Measurements from ENCODE around the gene MPIG6B. TPM values are rescaled to one million over a fixed set of nuclear protein-coding genes. Genes with fewer than 3 reads are reported as not detected.
A peak's percentile ranks its signal among the peaks of the same experiment; 100 is the strongest.

MPIG6B gene
- polyA plus RNA-seq, 3 donors = 0.09 to 0.75 (median 0.68) TPM

DNA sequence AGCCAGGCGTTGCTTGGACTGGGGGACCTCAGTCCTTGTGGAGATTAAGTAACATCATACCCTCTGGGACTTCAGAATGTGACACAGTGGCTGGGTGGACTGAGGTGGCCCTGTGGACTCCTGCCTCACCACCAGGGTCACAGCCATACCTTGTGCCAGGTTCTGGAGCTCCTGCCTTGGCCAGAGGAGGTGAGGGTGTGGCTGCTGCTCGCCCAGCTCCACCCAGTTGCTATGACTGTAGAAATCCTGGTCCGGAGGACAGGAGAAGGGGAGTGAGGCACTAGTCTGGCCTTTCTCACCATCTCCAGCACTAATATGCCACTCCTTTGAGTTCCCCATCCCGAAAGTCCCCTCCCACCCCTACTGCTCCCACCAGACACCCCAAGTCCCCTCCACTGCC, 52.0 kb downstream of the MPIG6B start:
- H3K4me1 Mint-ChIP-seq = peaks cover 15% of the 10 kb centered on the region

DNA sequence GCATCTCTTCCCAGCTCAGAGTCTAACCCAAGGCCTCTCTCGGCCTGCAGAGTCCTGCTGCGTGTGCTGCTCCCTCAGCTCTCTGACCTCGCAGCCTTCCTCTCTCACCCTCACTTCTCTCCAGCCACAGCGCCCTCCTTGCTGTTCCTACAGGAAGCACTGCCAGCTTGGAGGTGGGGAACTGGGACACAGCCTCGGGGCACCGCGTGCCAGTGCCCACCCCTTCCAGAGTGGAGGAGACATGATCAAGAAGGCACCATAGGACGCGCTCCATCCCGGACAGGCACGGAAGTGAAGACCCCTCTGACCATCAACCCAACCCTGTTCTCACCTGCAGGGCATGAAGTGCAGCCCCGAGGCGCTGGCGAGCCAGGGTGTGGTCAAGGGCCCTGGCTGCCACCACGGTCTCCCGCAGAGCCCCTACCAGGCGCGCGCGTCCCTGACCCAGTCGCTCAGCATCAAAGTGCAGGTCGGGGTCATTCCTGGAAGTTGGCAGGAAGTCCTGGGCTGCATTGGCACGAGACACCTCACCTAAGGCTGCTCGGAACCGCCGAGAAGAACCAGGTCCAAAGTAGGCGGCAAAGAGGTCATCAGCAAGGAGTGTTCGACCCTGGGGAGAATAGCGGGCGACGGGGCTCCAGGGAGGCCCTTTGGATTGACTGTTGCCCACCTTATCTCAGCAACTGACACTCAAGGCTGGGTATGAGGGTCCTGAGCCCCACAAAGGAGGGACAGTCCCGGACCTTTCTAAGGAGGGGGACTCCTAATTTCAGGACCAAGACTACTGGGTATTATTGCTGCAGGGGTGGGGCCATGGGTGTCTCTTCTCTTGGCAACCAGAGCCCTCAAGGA, 52.7 kb downstream of the MPIG6B start:
- WGBS (ENCODE audit: insufficient coverage) = 95% methylated on average over 29 of the region's 32 CpGs
- peaks cover 15% of the 10 kb centered on the region for H3K4me1 Mint-ChIP-seq
- Histone ChIP-seq H4K20me1 (ENCODE audit: insufficient read depth, low read length) (no peaks in the 10 kb centered on the region), H3K27me3 (ENCODE audit: control insufficient read depth in 2 of 2, insufficient read depth in 2 of 2, low read length in 2 of 2) (no peaks in the 10 kb centered on the region), H3K4me3 (replicated peaks in 1 of 3; ENCODE audit: low read depth in 2 of 3, low read length in 3 of 3) (no peak overlapping the region), H3K36me3 (replicated peaks in 1 of 2; ENCODE audit: control insufficient read depth in 1 of 2, insufficient read depth in 2 of 2, low read length in 2 of 2) (peaks cover 30 to 31% of the 10 kb centered on the region in 2 donors), H3K9ac (ENCODE audit: insufficient read depth, low read length, poor library complexity, severe bottlenecking) (no peak overlapping the region), H3K79me2 (ENCODE audit: insufficient read depth, low read length) (no peaks in the 10 kb centered on the region), H3K4me1 (ENCODE audit: control insufficient read depth in 1 of 2, insufficient read depth in 2 of 2, low read length in 2 of 2) (peaks cover 13 to 15% of the 10 kb centered on the region in 2 donors), H3K9me3 (replicated peaks in 1 of 2; ENCODE audit: control insufficient read depth in 1 of 2, insufficient read depth in 1 of 2, low read length in 2 of 2) (no peaks in the 10 kb centered on the region), H2AFZ (ENCODE audit: insufficient read depth, low read depth, low read length, poor library complexity, severe bottlenecking) (no peak overlapping the region), H3K27ac (ENCODE audit: low read depth in 1 of 2, low read length in 2 of 2) (no peak overlapping the region), H3K4me2 (replicated peaks; ENCODE audit: extremely low read depth, low read length, poor library complexity, severe bottlenecking) (no peak overlapping the region)
- H3K27ac Mint-ChIP-seq = peak overlapping the region in 4 of 7 donors; percentile 6 to 77 (median 50)
- no peak for DNase-seq
- no peak overlapping the region for H3K4me3 Mint-ChIP-seq
- no peaks in the 10 kb centered on the region for H3K9me3 Mint-ChIP-seq
- intact Hi-C loops (cut with micrococcal nuclease) = no loop called here
- TF ChIP-seq, protein P1, sequence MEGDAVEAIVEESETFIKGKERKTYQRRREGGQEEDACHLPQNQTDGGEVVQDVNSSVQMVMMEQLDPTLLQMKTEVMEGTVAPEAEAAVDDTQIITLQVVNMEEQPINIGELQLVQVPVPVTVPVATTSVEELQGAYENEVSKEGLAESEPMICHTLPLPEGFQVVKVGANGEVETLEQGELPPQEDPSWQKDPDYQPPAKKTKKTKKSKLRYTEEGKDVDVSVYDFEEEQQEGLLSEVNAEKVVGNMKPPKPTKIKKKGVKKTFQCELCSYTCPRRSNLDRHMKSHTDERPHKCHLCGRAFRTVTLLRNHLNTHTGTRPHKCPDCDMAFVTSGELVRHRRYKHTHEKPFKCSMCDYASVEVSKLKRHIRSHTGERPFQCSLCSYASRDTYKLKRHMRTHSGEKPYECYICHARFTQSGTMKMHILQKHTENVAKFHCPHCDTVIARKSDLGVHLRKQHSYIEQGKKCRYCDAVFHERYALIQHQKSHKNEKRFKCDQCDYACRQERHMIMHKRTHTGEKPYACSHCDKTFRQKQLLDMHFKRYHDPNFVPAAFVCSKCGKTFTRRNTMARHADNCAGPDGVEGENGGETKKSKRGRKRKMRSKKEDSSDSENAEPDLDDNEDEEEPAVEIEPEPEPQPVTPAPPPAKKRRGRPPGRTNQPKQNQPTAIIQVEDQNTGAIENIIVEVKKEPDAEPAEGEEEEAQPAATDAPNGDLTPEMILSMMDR (IDR thresholded peaks at IDR 0.05) = no peak
- peaks cover 0 to 3% (median 2%) of the 10 kb centered on the region in 3 donors for H3K27me3 Mint-ChIP-seq (ENCODE audit: low read depth in 3 of 3)
- H3K36me3 Mint-ChIP-seq = peaks cover 28 to 35% of the 10 kb centered on the region in 2 donors

More for the DNA sequence above, 52.0 kb downstream of the MPIG6B start:
- WGBS (ENCODE audit: insufficient coverage) = 80% methylated on average over 1 of the region's 4 CpGs
- Mint-ChIP-seq H3K27ac (no peak overlapping the region), H3K27me3 (ENCODE audit: low read depth in 3 of 3) (peaks cover 0 to 3% (median 2%) of the 10 kb centered on the region in 3 donors), H3K9me3 (no peaks in the 10 kb centered on the region), H3K36me3 (peaks cover 21 to 28% of the 10 kb centered on the region in 2 donors), H3K4me3 (no peak overlapping the region)
- no peaks in the 10 kb centered on the region for H3K79me2 ChIP-seq (ENCODE audit: insufficient read depth, low read length)
- H3K27me3 ChIP-seq (ENCODE audit: control insufficient read depth in 2 of 2, insufficient read depth in 2 of 2, low read length in 2 of 2) = no peaks in the 10 kb centered on the region
- no peak for DNase-seq
- no peak overlapping the region for H2AFZ ChIP-seq (ENCODE audit: insufficient read depth, low read depth, low read length, poor library complexity, severe bottlenecking)
- TF ChIP-seq, protein P1 (IDR thresholded peaks at IDR 0.05) = no peak
- no peak overlapping the region for H3K27ac ChIP-seq (ENCODE audit: low read depth in 1 of 2, low read length in 2 of 2)
- no peaks in the 10 kb centered on the region for H4K20me1 ChIP-seq (ENCODE audit: insufficient read depth, low read length)
- no peak overlapping the region for H3K4me3 ChIP-seq (replicated peaks in 1 of 3; ENCODE audit: low read depth in 2 of 3, low read length in 3 of 3)
- no peaks in the 10 kb centered on the region for H3K9me3 ChIP-seq (replicated peaks in 1 of 2; ENCODE audit: control insufficient read depth in 1 of 2, insufficient read depth in 1 of 2, low read length in 2 of 2)
- H3K9ac ChIP-seq (ENCODE audit: insufficient read depth, low read length, poor library complexity, severe bottlenecking) = no peak overlapping the region
- H3K36me3 ChIP-seq (replicated peaks in 1 of 2; ENCODE audit: control insufficient read depth in 1 of 2, insufficient read depth in 2 of 2, low read length in 2 of 2) = peaks cover 23 to 24% of the 10 kb centered on the region in 2 donors
- H3K4me2 ChIP-seq (replicated peaks; ENCODE audit: extremely low read depth, low read length, poor library complexity, severe bottlenecking) = no peak overlapping the region
- H3K4me1 ChIP-seq (ENCODE audit: control insufficient read depth in 1 of 2, insufficient read depth in 2 of 2, low read length in 2 of 2) = peaks cover 13 to 15% of the 10 kb centered on the region in 2 donors
- intact Hi-C loops (cut with micrococcal nuclease) = no loop called here

Small RNA genes within 50 kb of the gene (small RNA-seq; reads per million reads assigned to genes)
- gene LY6G6D (ENCODE audit: insufficient read length, low read depth) (not detected), gene MIR4646 (ENCODE audit: insufficient read length, low read depth) (not detected), gene MSH5-SAPCD1 (ENCODE audit: insufficient read length, low read depth) (not detected), gene RNU6-850P (ENCODE audit: insufficient read length, low read depth) (not detected), gene SAPCD1 (ENCODE audit: insufficient read length, low read depth) (not detected)

Other genes with a start within 250 kb of the MPIG6B start
- 10 to 100 TPM in 2 of 3 donors, 1 to 10 TPM in 1; 8.1 to 34.8 (median 11.4) TPM for gene MICB, start 225.2 kb upstream of the MPIG6B start, polyA plus RNA-seq
- gene MCCD1, start 194.4 kb upstream of the MPIG6B start, polyA plus RNA-seq = not detected
- 1,000 to 10,000 TPM in 1 of 3 donors, 10 to 100 TPM in 2; 64.1 to 1,059 (median 67.8) TPM for gene DDX39B, start 181.4 kb upstream of the MPIG6B start, polyA plus RNA-seq
- under 1 TPM in 1 of 3 donors, not detected in 2; 0.41 TPM for gene ATP6V1G2, start 176.8 kb upstream of the MPIG6B start, polyA plus RNA-seq
- gene NFKBIL1, start 175.8 kb upstream of the MPIG6B start, polyA plus RNA-seq = 10 to 100 TPM in 1 of 3 donors, 1 to 10 TPM in 2; 7.7 to 10.3 (median 8.0) TPM
- gene LTA, start 151.1 kb upstream of the MPIG6B start, polyA plus RNA-seq = under 1 TPM in 2 of 3 donors, not detected in 1; 0.26 to 0.28 TPM
- gene TNF, start 147.8 kb upstream of the MPIG6B start, polyA plus RNA-seq = 10 to 100 TPM in 1 of 3 donors, 1 to 10 TPM in 2; 7.1 to 13.7 (median 9.6) TPM
- gene LTB, start 140.9 kb upstream of the MPIG6B start, polyA plus RNA-seq = 10 to 100 TPM; 12.6 to 25.5 (median 21.6) TPM
- 1,000 to 10,000 TPM; 1,103 to 1,584 (median 1,202) TPM for gene LST1, start 137.1 kb upstream of the MPIG6B start, polyA plus RNA-seq
- 1 to 10 TPM in 1 of 3 donors, under 1 TPM in 1, not detected in 1; 0.54 to 1.2 TPM for gene NCR3, start 130.4 kb upstream of the MPIG6B start, polyA plus RNA-seq
- 1,000 to 10,000 TPM in 2 of 3 donors, 100 to 1,000 TPM in 1; 952 to 2,310 (median 2,275) TPM for gene AIF1, start 108.1 kb upstream of the MPIG6B start, polyA plus RNA-seq
- 10 to 100 TPM in 1 of 3 donors, 1 to 10 TPM in 2; 1.2 to 76.7 (median 2.3) TPM for gene PRRC2A, start 102.7 kb upstream of the MPIG6B start, polyA plus RNA-seq
- gene BAG6, start 70.7 kb upstream of the MPIG6B start, polyA plus RNA-seq = 100 to 1,000 TPM in 1 of 3 donors, 10 to 100 TPM in 2; 15.4 to 195 (median 15.6) TPM
- gene APOM, start 67.5 kb upstream of the MPIG6B start, polyA plus RNA-seq = 1 to 10 TPM; 4.2 to 8.3 (median 4.8) TPM
- 10 to 100 TPM in 2 of 3 donors, 1 to 10 TPM in 1; 8.0 to 23.4 (median 18.1) TPM for gene C6orf47, start 62.6 kb upstream of the MPIG6B start, polyA plus RNA-seq
- gene GPANK1, start 58.4 kb upstream of the MPIG6B start, polyA plus RNA-seq = 10 to 100 TPM; 10.8 to 13.9 (median 12.0) TPM
- gene CSNK2B, start 57.3 kb upstream of the MPIG6B start, polyA plus RNA-seq = 100 to 1,000 TPM; 147 to 227 (median 195) TPM
- gene LY6G5B, start 53.4 kb upstream of the MPIG6B start, polyA plus RNA-seq = 10 to 100 TPM in 1 of 3 donors, under 1 TPM in 1, not detected in 1; 0.17 to 55.1 TPM
- 1 to 10 TPM; 4.8 to 7.3 (median 5.8) TPM for gene LY6G5C, start 42.3 kb upstream of the MPIG6B start, polyA plus RNA-seq
- gene ABHD16A, start 20.0 kb upstream of the MPIG6B start, polyA plus RNA-seq = 100 to 1,000 TPM in 1 of 3 donors, 10 to 100 TPM in 2; 53.0 to 122 (median 56.0) TPM
- under 1 TPM in 1 of 3 donors, not detected in 2; 0.51 TPM for gene LY6G6F, start 16.5 kb upstream of the MPIG6B start, polyA plus RNA-seq
- not detected for gene LY6G6D, start 8.0 kb upstream of the MPIG6B start, polyA plus RNA-seq
- gene LY6G6C, start 1.6 kb upstream of the MPIG6B start, polyA plus RNA-seq = under 1 TPM in 1 of 3 donors, not detected in 2; 0.27 TPM
- 10 to 100 TPM; 29.8 to 56.0 (median 30.6) TPM for gene DDAH2, start 5.9 kb downstream of the MPIG6B start, polyA plus RNA-seq
- 1,000 to 10,000 TPM in 2 of 3 donors, 100 to 1,000 TPM in 1; 676 to 1,304 (median 1,196) TPM for gene CLIC1, start 13.2 kb downstream of the MPIG6B start, polyA plus RNA-seq
- 10 to 100 TPM in 1 of 3 donors, 1 to 10 TPM in 1, under 1 TPM in 1; 0.58 to 31.2 (median 1.9) TPM for gene MSH5, start 16.6 kb downstream of the MPIG6B start, polyA plus RNA-seq
- 10 to 100 TPM in 1 of 3 donors, not detected in 2; 10.4 TPM for gene SAPCD1, start 39.3 kb downstream of the MPIG6B start, polyA plus RNA-seq
- under 1 TPM in 1 of 3 donors, not detected in 2; 0.57 TPM for gene VWA7, start 54.0 kb downstream of the MPIG6B start, polyA plus RNA-seq
- gene VARS1, start 72.4 kb downstream of the MPIG6B start, polyA plus RNA-seq = 10 to 100 TPM; 22.2 to 28.9 (median 27.3) TPM
- gene LSM2, start 83.6 kb downstream of the MPIG6B start, polyA plus RNA-seq = 10 to 100 TPM; 26.0 to 41.0 (median 40.0) TPM
- gene HSPA1L, start 91.9 kb downstream of the MPIG6B start, polyA plus RNA-seq = under 1 TPM; 0.53 to 0.72 (median 0.55) TPM
- gene HSPA1A, start 92.2 kb downstream of the MPIG6B start, polyA plus RNA-seq = 100 to 1,000 TPM; 144 to 215 (median 200) TPM
- 10 to 100 TPM in 1 of 3 donors, 1 to 10 TPM in 2; 3.4 to 81.4 (median 4.8) TPM for gene HSPA1B, start 104.4 kb downstream of the MPIG6B start, polyA plus RNA-seq
- gene NEU1, start 139.4 kb downstream of the MPIG6B start, polyA plus RNA-seq = 10 to 100 TPM; 70.2 to 89.5 (median 81.8) TPM
- gene SLC44A4, start 155.6 kb downstream of the MPIG6B start, polyA plus RNA-seq = under 1 TPM in 1 of 3 donors, not detected in 2; 0.09 TPM
- 10 to 100 TPM in 2 of 3 donors, 1 to 10 TPM in 1; 9.9 to 52.8 (median 16.0) TPM for gene EHMT2, start 174.3 kb downstream of the MPIG6B start, polyA plus RNA-seq
- under 1 TPM in 1 of 3 donors, not detected in 2; 0.11 TPM for gene ZBTB12, start 178.7 kb downstream of the MPIG6B start, polyA plus RNA-seq
- 1 to 10 TPM; 5.4 to 7.2 (median 6.5) TPM for gene C2, start 204.3 kb downstream of the MPIG6B start, polyA plus RNA-seq
- 1 to 10 TPM in 1 of 3 donors, under 1 TPM in 1, not detected in 1; 0.37 to 2.2 TPM for gene CFB, start 222.7 kb downstream of the MPIG6B start, polyA plus RNA-seq
- gene NELFE, start 235.6 kb downstream of the MPIG6B start, polyA plus RNA-seq = 10 to 100 TPM; 48.8 to 74.4 (median 61.4) TPM
- gene SKIC2, start 235.8 kb downstream of the MPIG6B start, polyA plus RNA-seq = 10 to 100 TPM; 13.2 to 72.1 (median 13.2) TPM
- 10 to 100 TPM in 2 of 3 donors, 1 to 10 TPM in 1; 5.5 to 49.6 (median 10.4) TPM for gene DXO, start 248.8 kb downstream of the MPIG6B start, polyA plus RNA-seq